GM20431 (cell line): ENCODE results near the gene PRKG2.
"Not testable (repeated sequence)": the region's sequence is repeated elsewhere in the genome, so short reads cannot be mapped to it uniquely, and the experiment has no call there.

ENCODE experiments used
- in situ Hi-C: fragments of 300-500 bp; cut with MseI, MboI; formaldehyde crosslinking; loops from one replicate; pipeline ENCODE4 v1.15.0; 2020; ENCODE audit warnings: low sequenced_read_pairs; ENCODE audit not compliant: unreplicated experiment

Gene PRKG2

GRCh38 chr4:81164623-81165416 is 50.2 kb downstream of the PRKG2 start:
- in situ Hi-C loops, result no loop called here

DNA sequence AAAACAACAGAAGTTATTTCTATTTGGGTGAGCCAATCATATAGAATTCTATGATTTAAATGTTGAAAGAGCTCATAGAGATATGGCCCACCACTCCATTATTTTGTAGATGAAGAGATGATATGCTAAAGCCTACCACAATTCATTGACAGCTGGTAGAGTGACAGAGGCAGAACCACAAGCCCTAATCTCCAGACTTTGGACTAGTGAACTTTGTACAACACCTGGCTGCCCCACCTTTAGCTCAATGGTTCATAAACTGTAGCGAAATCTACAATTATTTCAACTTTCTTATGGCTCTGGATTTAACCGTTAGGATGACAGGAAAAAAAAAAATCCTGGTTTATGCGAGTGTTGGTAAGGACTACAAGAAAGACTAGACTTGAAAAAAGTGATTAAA is 50.9 kb downstream of the PRKG2 start:
- in situ Hi-C loops, result no loop called here

GRCh38 chr4:81162752-81163458 is 52.1 kb downstream of the PRKG2 start:
- in situ Hi-C loops, result no loop called here

DNA sequence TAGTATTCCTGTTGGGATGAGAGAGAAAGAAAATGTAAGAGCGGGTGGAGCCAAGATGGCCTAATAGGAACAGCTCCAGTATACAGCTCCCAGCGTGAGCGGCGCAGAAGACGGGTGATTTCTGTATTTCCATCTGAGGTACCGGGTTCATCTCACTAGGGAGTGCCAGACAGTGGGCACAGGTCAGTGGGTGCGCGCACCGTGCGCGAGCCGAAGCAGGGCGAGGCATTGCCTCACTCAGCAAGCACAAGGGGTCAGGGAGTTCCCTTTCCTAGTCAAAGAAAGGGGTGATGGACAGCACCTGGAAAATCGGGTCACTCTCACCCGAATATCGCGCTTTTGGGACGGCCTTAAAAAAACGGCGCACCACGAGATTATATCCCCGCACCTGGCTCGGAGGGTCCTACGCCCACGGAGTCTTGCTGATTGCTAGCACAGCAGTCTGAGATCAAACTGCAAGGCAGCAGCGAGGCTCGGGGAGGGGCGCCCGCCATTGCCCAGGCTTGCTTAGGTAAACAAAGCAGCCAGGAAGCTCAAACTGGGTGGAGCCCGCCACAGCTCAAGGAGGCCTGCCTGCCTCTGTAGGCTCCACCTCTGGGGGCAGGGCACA is 61.2 kb downstream of the PRKG2 start:
- in situ Hi-C loops, result not testable (repeated sequence)

- in situ Hi-C loops, result no loop called here
These were observed 61.9 kb downstream of the PRKG2 start for GRCh38 chr4:81152839-81153713.

- in situ Hi-C loops, result no loop called here
These were observed 65.0 kb downstream of the PRKG2 start for GRCh38 chr4:81149976-81150375.

DNA sequence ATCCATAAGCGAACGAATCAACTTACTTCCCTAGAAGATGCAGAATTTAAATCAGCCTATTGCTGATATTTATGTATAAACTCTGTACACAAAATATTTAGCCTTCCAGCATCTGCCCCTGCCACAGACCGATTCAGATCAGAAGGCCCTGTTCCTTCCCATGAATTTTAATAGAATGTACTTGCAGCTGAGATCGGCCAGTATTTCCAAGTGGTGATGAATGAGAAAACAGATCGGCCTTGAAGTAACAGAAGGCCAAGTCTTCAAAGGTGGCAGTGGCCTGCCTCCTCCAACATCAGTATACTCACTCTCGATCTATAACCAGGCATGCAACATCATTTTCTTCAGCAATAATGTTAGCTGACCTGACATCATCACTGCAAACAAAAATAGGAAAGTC is 66.4 kb downstream of the PRKG2 start:
- in situ Hi-C loops, result no loop called here

GRCh38 chr4:81146466-81146865 is 68.6 kb downstream of the PRKG2 start:
- in situ Hi-C loops, result no loop called here

DNA sequence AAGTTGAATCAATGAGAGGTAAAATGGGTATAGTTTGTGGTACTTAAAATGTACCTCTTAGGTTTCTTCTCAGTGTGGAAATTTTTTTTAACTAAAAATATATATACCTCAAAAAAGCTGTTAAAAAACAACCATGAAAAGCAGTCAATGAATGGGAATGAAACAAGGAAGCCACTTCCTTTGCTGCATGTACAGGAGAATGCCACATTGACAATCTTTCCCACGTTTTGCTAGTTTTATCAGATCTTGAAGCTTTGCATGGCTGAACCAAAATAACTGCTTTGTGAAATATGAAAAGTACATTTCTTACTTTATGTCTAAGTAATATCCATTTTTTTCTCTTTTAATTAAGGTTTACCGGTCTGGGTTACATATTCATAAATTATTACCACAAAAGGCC is 71.8 kb downstream of the PRKG2 start:
- in situ Hi-C loops, result no loop called here

DNA sequence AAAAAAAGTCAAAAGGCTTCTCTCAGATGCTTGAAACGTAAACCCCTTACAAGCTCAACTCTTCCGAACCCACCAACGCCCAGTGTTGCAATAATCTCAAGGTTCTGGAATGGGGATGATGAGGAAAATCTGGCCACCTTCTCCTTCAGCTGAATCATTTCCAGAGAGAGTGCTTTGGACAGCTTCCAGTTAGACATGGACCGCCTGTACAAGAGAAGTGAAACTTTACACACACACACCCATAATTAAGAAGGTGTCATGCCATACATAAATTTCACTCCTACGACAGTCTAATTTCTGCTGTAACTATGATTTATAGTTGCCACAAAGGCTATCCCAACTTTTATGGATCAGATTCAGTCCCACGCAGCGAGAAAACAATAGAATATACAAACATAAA is 72.3 kb downstream of the PRKG2 start:
- in situ Hi-C loops, result no loop called here

DNA sequence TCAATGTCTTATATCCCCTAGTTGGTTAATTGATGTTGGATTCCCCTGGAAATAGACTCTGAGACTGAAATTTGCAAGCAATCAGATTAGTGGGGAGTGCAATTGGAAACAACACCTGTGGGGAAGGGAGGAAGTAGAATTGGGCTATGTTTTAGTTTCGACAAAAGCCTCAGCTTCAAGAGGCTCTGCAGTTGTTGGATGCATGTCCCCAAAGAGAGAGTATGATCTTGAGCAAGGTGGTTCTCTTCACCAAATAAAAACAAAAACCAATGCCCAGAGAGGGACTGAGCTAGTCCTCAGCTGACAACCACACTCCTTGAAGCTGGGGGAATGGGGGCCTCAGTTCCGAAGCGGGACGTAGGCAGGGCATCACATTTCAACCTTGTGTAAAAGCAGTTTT is 77.1 kb downstream of the PRKG2 start:
- in situ Hi-C loops, result no loop called here

DNA sequence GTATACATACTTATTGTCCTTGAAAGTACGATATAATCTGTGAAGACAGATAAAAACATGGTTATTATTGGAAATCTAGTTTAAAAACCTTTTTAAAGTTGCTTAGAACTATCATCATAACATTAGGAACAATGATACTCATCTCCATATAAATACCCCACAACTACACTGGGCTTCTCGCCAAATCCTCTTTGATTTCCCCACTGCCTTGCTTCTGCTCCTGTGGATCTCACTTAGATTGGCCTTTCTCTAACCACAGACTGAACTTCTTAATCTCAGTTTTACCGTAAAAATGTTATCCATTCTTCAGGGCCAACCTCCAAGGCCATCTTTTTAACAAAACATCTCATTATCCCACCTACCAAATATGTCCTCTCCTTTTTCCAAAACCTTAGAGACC is 77.6 kb downstream of the PRKG2 start:
- in situ Hi-C loops, result no loop called here

DNA sequence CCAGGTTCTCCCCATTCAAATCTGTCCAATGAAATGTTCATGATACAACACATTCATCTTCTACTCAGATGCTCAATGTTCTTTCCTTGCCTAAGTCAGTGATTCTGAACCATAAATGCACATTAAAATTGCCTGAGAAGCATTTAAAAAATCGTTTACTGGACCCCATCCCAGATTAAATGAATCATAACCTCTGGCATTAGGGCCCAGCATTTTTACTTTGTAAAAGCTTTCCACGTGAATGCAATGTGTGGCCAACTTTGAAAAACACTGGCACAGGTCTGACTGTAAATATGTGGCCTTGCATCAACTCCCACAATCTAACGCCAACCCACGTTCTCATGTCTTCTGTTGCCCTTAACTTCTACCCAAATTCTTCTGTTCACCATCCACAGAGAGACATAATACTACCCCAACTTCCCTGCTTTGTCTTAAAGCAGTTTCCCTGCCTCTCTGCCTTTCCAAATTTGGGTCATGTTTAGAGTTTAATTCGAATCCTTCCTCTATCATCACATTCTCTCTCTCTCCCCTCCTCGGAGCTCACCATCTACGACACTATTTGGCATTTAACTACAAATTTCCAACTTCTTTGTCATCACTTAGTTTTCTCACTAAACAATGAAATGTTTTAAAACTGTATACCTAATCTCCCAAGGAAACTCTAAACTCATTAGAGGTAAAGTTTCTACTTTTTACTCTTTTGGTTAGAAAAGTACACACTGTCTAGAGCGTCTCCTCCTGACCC is 78.7 kb downstream of the PRKG2 start:
- in situ Hi-C loops, result no loop called here

GRCh38 chr4:81135501-81135900 is 79.5 kb downstream of the PRKG2 start:
- in situ Hi-C loops, result no loop called here

- in situ Hi-C loops, result no loop called here
These were observed 83.5 kb downstream of the PRKG2 start for GRCh38 chr4:81131563-81131962.

DNA sequence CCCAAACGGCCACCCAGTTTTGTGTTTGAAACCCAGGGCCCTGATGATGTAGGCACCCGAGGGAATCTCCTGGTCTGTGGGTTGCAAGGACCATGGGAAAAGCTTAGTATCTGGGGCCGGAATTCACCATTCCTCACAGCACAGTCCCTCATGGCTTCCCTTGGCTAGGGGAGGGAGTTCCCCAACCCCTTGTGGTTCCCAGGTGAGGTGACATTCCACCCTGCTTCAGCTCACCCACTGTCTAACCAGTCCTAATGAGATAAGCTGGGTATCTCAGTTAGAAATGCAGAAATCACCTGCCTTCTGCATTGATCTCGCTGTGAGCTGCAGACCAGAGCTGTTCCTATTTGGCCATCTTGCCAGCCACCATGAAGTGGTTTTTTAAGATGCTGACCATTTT is 84.0 kb downstream of the PRKG2 start:
- in situ Hi-C loops, result no loop called here

- in situ Hi-C loops, result no loop called here
These were observed 84.5 kb downstream of the PRKG2 start for GRCh38 chr4:81130569-81130968.

GRCh38 chr4:81120055-81120454 is 95.0 kb downstream of the PRKG2 start:
- in situ Hi-C loops, result no loop called here

DNA sequence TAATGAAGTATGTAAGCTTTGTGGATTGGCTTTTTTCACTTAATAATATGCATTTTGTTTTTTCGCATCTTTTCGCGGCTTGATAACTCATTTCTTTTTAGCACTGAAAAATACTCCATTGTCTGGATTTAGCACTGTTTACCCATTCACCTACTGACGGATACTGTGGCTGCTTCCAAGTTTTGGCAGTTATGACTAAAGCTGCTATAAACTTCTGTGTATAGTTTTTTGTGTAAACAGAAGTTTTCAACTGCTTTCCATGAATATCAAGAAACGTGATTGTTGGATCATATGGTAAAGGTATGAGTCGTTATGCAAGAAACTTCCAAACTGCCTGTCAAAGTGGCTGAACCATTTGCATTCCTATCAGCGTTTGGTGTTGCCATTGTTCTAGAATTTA is 96.9 kb downstream of the PRKG2 start:
- in situ Hi-C loops, result no loop called here

GRCh38 chr4:81116566-81116965 is 98.5 kb downstream of the PRKG2 start:
- in situ Hi-C loops, result no loop called here
